ENCODE measurements around the gene DAB2.

The DAB2 gene

GRCh38 chr5:39400713-39401578 is 23.8 kb downstream of the DAB2 start:
- H3K4me3 ChIP-seq (ENCODE audit: low read depth, low read length), result no peak overlapping the region
- TF ChIP-seq, protein P1, sequence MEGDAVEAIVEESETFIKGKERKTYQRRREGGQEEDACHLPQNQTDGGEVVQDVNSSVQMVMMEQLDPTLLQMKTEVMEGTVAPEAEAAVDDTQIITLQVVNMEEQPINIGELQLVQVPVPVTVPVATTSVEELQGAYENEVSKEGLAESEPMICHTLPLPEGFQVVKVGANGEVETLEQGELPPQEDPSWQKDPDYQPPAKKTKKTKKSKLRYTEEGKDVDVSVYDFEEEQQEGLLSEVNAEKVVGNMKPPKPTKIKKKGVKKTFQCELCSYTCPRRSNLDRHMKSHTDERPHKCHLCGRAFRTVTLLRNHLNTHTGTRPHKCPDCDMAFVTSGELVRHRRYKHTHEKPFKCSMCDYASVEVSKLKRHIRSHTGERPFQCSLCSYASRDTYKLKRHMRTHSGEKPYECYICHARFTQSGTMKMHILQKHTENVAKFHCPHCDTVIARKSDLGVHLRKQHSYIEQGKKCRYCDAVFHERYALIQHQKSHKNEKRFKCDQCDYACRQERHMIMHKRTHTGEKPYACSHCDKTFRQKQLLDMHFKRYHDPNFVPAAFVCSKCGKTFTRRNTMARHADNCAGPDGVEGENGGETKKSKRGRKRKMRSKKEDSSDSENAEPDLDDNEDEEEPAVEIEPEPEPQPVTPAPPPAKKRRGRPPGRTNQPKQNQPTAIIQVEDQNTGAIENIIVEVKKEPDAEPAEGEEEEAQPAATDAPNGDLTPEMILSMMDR (IDR thresholded peaks at IDR 0.05; ENCODE audit: low read depth, low read length), result no peak

GRCh38 chr5:39399135-39400036 is 25.4 kb downstream of the DAB2 start:
- TF ChIP-seq, protein P1 (IDR thresholded peaks at IDR 0.05; ENCODE audit: low read depth, low read length), result no peak
- 0 out of 2 replicates have a peak overlapping the region, but pooled peaks have one; percentile 14 for H3K4me3 ChIP-seq (ENCODE audit: low read depth, low read length)

DNA sequence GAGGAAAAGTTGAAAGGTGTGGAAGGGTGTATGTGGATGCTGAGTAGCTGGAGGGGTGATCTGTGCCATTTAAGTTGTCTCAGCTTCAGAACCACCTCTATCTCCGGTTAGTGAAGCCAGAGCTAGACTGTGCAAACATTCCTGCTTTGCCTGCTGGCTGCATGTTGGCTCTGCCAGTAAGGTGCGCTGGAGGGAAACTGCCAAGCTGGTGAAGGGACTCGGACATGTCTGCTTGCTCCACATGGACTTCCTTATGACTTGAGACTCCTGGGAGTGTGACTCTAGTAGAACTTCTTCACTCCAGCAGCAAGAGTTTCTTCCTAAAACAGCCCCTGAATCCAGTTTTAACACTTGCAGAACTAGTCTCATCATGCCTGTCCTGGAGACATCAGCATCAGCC is 27.9 kb downstream of the DAB2 start:
- no peak overlapping the region for H3K4me3 ChIP-seq (ENCODE audit: low read depth, low read length)
- TF ChIP-seq, protein P1 (IDR thresholded peaks at IDR 0.05; ENCODE audit: low read depth, low read length), result no peak

DNA sequence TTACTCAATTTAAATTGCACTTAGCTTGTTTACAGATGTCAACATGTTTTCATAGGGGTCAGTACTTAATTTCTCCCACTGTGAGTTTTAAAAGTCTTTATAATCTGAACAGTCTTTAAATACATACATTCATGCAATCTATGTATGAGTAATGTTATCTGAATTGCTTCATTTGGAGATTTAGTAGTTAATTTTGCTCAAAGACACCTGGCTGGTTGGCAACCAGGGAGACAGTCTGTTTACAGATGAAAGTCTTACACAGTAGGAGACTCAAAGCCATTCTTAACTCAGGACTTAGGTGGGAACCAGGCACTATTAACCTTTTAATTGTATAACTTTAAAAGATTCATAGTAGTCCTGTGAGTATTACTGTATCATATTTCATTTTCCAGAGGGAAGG is 29.3 kb downstream of the DAB2 start:
- TF ChIP-seq, protein P1 (IDR thresholded peaks at IDR 0.05; ENCODE audit: low read depth, low read length), result no peak
- H3K4me3 ChIP-seq (ENCODE audit: low read depth, low read length), result no peak overlapping the region

GRCh38 chr5:39394946-39395345 is 29.8 kb downstream of the DAB2 start:
- TF ChIP-seq, protein P1 (IDR thresholded peaks at IDR 0.05; ENCODE audit: low read depth, low read length), result no peak
- H3K4me3 ChIP-seq (ENCODE audit: low read depth, low read length), result no peak overlapping the region

- TF ChIP-seq, protein P1 (IDR thresholded peaks at IDR 0.05; ENCODE audit: low read depth, low read length), result no peak
- no peak overlapping the region for H3K4me3 ChIP-seq (ENCODE audit: low read depth, low read length)
Observed at GRCh38 chr5:39390945-39391344, 33.8 kb downstream of the DAB2 start.
